GM10266 (cell line): ENCODE results near the gene USH1C.

Source experiments
- DNase-seq: peaks from one replicate; pipeline ENCODE4 v3.0.0; 2012; ENCODE audit errors: extremely low spot score
- CTCF ChIP-seq: IDR thresholded peaks from 2 replicates; pipeline ENCODE4 v1.5.1; 2012; ENCODE audit warnings: mild to moderate bottlenecking, low read depth; ENCODE audit not compliant: control insufficient read depth, insufficient read depth; ENCODE audit errors: missing control alignments

USH1C gene

GRCh38 chr11:17531636-17532113 is 12.5 kb downstream of the USH1C start:
- DNase-seq = no peak

GRCh38 chr11:17531071-17531600 is 13.1 kb downstream of the USH1C start:
- no peak for TF ChIP-seq CTCF
- DNase-seq = no peak

More at GRCh38 chr11:17531636-17532113, 12.5 kb downstream of the USH1C start:
- no peak for TF ChIP-seq CTCF

GRCh38 chr11:17529844-17530185 is 14.4 kb downstream of the USH1C start:
- TF ChIP-seq CTCF = no peak
- DNase-seq = no peak

- no peak for DNase-seq
- TF ChIP-seq CTCF = no peak
Measured at GRCh38 chr11:17528906-17529843, 15.0 kb downstream of the USH1C start.

- TF ChIP-seq CTCF = peak; percentile 68
- peak; percentile 77 for DNase-seq
Measured at GRCh38 chr11:17528181-17528691, 16.0 kb downstream of the USH1C start.

GRCh38 chr11:17527628-17527995 is 16.6 kb downstream of the USH1C start:
- TF ChIP-seq CTCF = no peak
- no peak for DNase-seq

- TF ChIP-seq CTCF = no peak
- no peak for DNase-seq
Measured at GRCh38 chr11:17526931-17527627, 17.1 kb downstream of the USH1C start.
